ENCODE measurements around the gene RXRG. TPM values are rescaled to one million over a fixed set of nuclear protein-coding genes. Genes with fewer than 3 reads are reported as not detected.

Gene RXRG
- total and polyA plus RNA-seq, 2 donors: 0.23 to 0.47 TPM

GRCh38 chr1:165354739-165355138 lies 90.2 kb downstream of the RXRG start:
- peaks cover 0 to 2% of the 10 kb centered on the region in 2 donors for H3K9me3 ChIP-seq (ENCODE audit: control insufficient read depth in 2 of 2, insufficient read depth in 1 of 2, low read length in 1 of 2)
- H3K4me1 ChIP-seq (ENCODE audit: control insufficient read depth in 2 of 2, insufficient read depth in 2 of 2, low read length in 2 of 2): no peaks in the 10 kb centered on the region
- no peaks in the 10 kb centered on the region for H3K36me3 ChIP-seq (ENCODE audit: control insufficient read depth in 2 of 2, insufficient read depth in 2 of 2, low read length in 1 of 2)
- 7% methylated on average over 22 of the region's 22 CpGs for WGBS
- peaks cover 79 to 90% of the 10 kb centered on the region in 2 donors for H3K27me3 ChIP-seq (ENCODE audit: control insufficient read depth in 2 of 2, insufficient read depth in 1 of 2, low read length in 1 of 2)
- H3K4me3 ChIP-seq (ENCODE audit: low read length in 2 of 2): no peak overlapping the region
- no peak for DNase-seq (ENCODE audit: low read depth in 6 of 9, low spot score in 9 of 9)
- H3K27ac ChIP-seq (ENCODE audit: low read depth in 1 of 2, low read length in 1 of 2): no peak overlapping the region

DNA sequence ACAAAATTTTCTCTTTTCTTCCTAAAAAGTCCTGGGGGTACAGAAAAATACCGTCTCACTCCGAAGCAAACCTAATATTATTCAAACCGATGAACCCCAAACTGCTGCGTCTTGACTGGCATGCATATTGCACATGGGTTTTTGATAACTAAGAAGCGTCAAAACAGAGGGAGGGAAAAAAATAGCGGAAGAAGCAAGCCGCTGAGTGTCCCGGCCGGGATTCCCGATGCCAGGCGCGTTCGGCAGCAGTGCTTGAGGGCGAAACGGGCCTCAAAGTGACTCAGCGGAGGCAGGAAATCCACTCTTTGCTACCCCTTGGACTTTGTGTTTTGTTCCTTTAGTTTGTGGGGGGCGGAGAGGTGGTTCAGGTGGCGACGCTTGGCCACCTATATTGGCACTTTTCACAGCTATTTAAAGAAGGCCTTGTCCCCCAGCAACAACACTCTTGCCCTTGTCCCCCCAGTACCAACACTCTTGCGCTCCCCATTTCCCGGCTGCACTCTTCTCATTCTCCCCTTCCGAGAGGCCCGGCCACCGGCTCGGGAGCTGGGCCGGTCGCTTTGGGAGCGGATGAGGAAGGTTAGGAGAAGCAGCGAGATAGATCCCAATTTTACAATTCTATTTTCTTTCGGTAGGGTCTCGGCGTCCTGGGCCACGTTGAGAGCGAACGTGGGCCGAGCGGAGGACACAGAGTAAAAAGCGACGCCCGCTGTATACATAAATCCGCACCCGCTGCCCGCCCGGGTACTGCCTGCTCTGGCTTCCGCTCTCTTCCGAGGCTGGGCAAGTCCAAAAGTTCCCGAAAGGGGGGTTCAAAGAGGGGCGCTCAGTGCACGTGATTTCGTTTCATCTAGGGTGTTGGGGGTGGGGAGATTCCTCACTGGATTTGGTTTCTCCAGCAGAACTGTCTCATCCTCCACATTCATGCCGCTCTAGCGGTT lies 90.9 kb downstream of the RXRG start:
- Histone ChIP-seq H3K9me3 (ENCODE audit: control insufficient read depth in 2 of 2, insufficient read depth in 1 of 2, low read length in 1 of 2) (peaks cover 0 to 2% of the 10 kb centered on the region in 2 donors), H3K27ac (ENCODE audit: low read depth in 1 of 2, low read length in 1 of 2) (no peak overlapping the region), H3K4me3 (ENCODE audit: low read length in 2 of 2) (no peak overlapping the region), H3K36me3 (ENCODE audit: control insufficient read depth in 2 of 2, insufficient read depth in 2 of 2, low read length in 1 of 2) (no peaks in the 10 kb centered on the region), H3K4me1 (ENCODE audit: control insufficient read depth in 2 of 2, insufficient read depth in 2 of 2, low read length in 2 of 2) (no peaks in the 10 kb centered on the region), H3K27me3 (ENCODE audit: control insufficient read depth in 2 of 2, insufficient read depth in 1 of 2, low read length in 1 of 2) (peaks cover 75 to 87% of the 10 kb centered on the region in 2 donors)
- WGBS: 7% methylated on average over 52 of the region's 52 CpGs
- no peak for DNase-seq (ENCODE audit: low read depth in 6 of 9, low spot score in 9 of 9)

- peaks cover 68 to 85% of the 10 kb centered on the region in 2 donors for H3K27me3 ChIP-seq (ENCODE audit: control insufficient read depth in 2 of 2, insufficient read depth in 1 of 2, low read length in 1 of 2)
- H3K36me3 ChIP-seq (ENCODE audit: control insufficient read depth in 2 of 2, insufficient read depth in 2 of 2, low read length in 1 of 2): no peaks in the 10 kb centered on the region
- no peak overlapping the region for H3K4me3 ChIP-seq (ENCODE audit: low read length in 2 of 2)
- no peak overlapping the region for H3K27ac ChIP-seq (ENCODE audit: low read depth in 1 of 2, low read length in 1 of 2)
- WGBS: 6% methylated on average over 59 of the region's 59 CpGs
- no peaks in the 10 kb centered on the region for H3K4me1 ChIP-seq (ENCODE audit: control insufficient read depth in 2 of 2, insufficient read depth in 2 of 2, low read length in 2 of 2)
- no peak for DNase-seq (ENCODE audit: low read depth in 6 of 9, low spot score in 9 of 9)
- H3K9me3 ChIP-seq (ENCODE audit: control insufficient read depth in 2 of 2, insufficient read depth in 1 of 2, low read length in 1 of 2): peaks cover 0 to 2% of the 10 kb centered on the region in 2 donors
Measured at GRCh38 chr1:165352442-165353293, 92.3 kb downstream of the RXRG start.

DNA sequence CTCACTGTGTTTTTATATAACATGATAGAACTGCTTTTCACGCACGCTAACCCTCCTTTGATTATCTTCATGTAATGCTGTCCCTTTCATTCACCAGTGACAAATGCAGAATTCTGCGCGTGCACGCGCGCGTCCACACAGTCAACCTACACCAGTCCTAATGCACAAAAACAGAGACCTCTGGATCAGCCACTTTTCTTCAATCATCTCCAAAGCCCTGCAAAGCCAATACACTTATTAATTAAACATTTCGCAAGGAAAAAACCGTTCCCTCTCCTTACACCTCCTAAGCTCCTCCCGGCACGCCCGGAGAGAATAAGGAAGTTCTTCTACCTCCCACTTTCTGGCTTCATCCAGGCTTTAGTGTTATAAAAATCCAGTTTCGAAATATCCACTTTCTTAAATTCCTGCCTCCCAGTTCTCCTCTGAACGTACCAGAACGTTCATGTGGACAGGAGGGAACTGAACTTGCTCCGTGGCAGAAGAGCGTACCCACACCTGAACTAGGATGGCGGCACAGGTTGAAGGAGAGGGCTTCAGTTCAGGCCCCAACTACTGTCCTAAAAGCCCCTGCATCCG lies 93.0 kb downstream of the RXRG start:
- Histone ChIP-seq H3K4me1 (ENCODE audit: control insufficient read depth in 2 of 2, insufficient read depth in 2 of 2, low read length in 2 of 2) (no peaks in the 10 kb centered on the region), H3K9me3 (ENCODE audit: control insufficient read depth in 2 of 2, insufficient read depth in 1 of 2, low read length in 1 of 2) (peaks cover 0 to 2% of the 10 kb centered on the region in 2 donors), H3K27me3 (ENCODE audit: control insufficient read depth in 2 of 2, insufficient read depth in 1 of 2, low read length in 1 of 2) (peaks cover 61 to 80% of the 10 kb centered on the region in 2 donors), H3K36me3 (ENCODE audit: control insufficient read depth in 2 of 2, insufficient read depth in 2 of 2, low read length in 1 of 2) (no peaks in the 10 kb centered on the region), H3K27ac (ENCODE audit: low read depth in 1 of 2, low read length in 1 of 2) (no peak overlapping the region), H3K4me3 (ENCODE audit: low read length in 2 of 2) (no peak overlapping the region)
- DNase-seq (ENCODE audit: low read depth in 6 of 9, low spot score in 9 of 9): no peak
- 11% methylated on average over 20 of the region's 20 CpGs for WGBS

Other genes starting within 250 kb of the RXRG start
- gene LMX1A, start 88.4 kb downstream of the RXRG start, total RNA-seq: 0.05 TPM
- 0.11 TPM for gene LMX1A, start 88.4 kb downstream of the RXRG start, polyA plus RNA-seq
- gene LRRC52, start 98.9 kb upstream of the RXRG start, total RNA-seq: not detected
- gene LRRC52, start 98.9 kb upstream of the RXRG start, polyA plus RNA-seq: 0.05 TPM
- 52.7 TPM for gene MGST3, start 186.1 kb upstream of the RXRG start, total RNA-seq
- gene MGST3, start 186.1 kb upstream of the RXRG start, polyA plus RNA-seq: 107 TPM

Measured in thymus (tissue), 11 donors.